A549 treated with Mapracorat at 1 μM for 4 hours (cell line): ENCODE measurements around the gene C13orf42. TPM values are rescaled to one million over a fixed set of nuclear protein-coding genes. Genes with fewer than 3 reads are reported as not detected.

Source experiments
- total RNA-seq: library from RNA; stranded (reverse); fragments of 200-300 nt; extraction: Qiagen RNA extraction; gene quantifications from 5 replicates; pipeline ENCODE4 v1.2.3, GENCODE V29; 2022

The C13orf42 gene
- total RNA-seq: not detected in 5 replicates

DNA sequence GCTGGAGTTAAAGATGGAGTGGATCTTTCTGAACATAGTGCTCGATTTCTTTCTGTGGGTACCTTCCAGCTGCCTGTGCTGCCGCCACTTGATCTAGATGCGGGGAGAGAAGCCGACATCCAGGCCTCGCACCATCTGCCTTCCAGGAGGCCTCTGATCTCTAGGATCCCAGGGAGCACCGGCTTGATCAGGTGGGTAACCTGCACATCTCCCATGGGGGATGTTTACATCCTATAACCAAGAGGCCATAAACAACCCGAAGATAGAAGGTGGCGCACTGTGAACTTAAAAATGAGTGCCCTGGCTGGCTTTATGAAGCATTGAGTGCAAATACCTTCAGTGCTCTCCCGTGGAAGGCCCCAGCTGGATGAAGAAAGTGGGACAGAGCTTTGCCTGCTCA lies at the start of gene C13orf42:
TSS of gene C13orf42 (minus strand) at position 101 of the 400 bp plus-strand sequence. CDS start at position 36, 65 bp downstream.

Other genes with a start within 250 kb of the C13orf42 start
- 24.9 to 30.5 TPM (median 26.0 TPM) in 5 replicates for gene RNASEH2B, start 201.5 kb downstream of the C13orf42 start, total RNA-seq
- gene FAM124A, start 111.1 kb upstream of the C13orf42 start, total RNA-seq: 1.9 to 2.8 TPM (median 2.3 TPM) in 5 replicates
- not detected in 5 replicates for gene SERPINE3, start 228.4 kb upstream of the C13orf42 start, total RNA-seq